RWPE2 (cell line): Measurements from ENCODE around the gene PSMD1.

Source experiments
- ATAC-seq: fragments of 200-7000 bp; cut with Tn5 transposase; 3 replicates; pipeline ENCODE4 v1.9.1; 2021; ENCODE audit warnings: low read depth
- DNase-seq: peaks from one replicate; pipeline ENCODE4 v3.0.0-alpha.2; 2020; ENCODE audit warnings: low spot score
- H3K27ac ChIP-seq: fragments of 450-650 bp; 2 replicates; pipeline ENCODE4 v1.5.1; 2017; ENCODE audit warnings: mild to moderate bottlenecking; ENCODE audit not compliant: poor library complexity, severe bottlenecking
- H3K27me3 ChIP-seq: fragments of 250-450 bp; sonication (Bioruptor Pico); 2 replicates; pipeline ENCODE4 v1.5.1; 2021; ENCODE audit warnings: mild to moderate bottlenecking, moderate library complexity; ENCODE audit not compliant: insufficient read depth, poor library complexity, severe bottlenecking
- H3K36me3 ChIP-seq: fragments of 250-450 bp; sonication (Bioruptor Pico); 2 replicates; pipeline ENCODE4 v1.5.1; 2020; ENCODE audit warnings: low read depth, mild to moderate bottlenecking, moderate library complexity
- H3K4me1 ChIP-seq: fragments of 250-450 bp; sonication (Bioruptor Pico); 2 replicates; pipeline ENCODE4 v1.5.1; 2021; ENCODE audit warnings: mild to moderate bottlenecking, moderate library complexity; ENCODE audit not compliant: insufficient read depth, poor library complexity, severe bottlenecking
- H3K4me3 ChIP-seq: fragments of 250-450 bp; sonication (Bioruptor Pico); 2 replicates; pipeline ENCODE4 v1.5.1; 2021; ENCODE audit warnings: mild to moderate bottlenecking, moderate library complexity; ENCODE audit not compliant: severe bottlenecking
- H3K9me3 ChIP-seq: fragments of 250-450 bp; sonication (Bioruptor Pico); 2 replicates; pipeline ENCODE4 v1.5.1; 2021; ENCODE audit warnings: mild to moderate bottlenecking, moderate library complexity; ENCODE audit not compliant: severe bottlenecking
- TF ChIP-seq, protein P1 (sequence below): fragments of 450-650 bp; IDR thresholded peaks from one replicate; pipeline ENCODE4 v1.5.1; 2017; ENCODE audit warnings: mild to moderate bottlenecking, moderate library complexity; ENCODE audit not compliant: poor library complexity, severe bottlenecking

The PSMD1 gene

DNA sequence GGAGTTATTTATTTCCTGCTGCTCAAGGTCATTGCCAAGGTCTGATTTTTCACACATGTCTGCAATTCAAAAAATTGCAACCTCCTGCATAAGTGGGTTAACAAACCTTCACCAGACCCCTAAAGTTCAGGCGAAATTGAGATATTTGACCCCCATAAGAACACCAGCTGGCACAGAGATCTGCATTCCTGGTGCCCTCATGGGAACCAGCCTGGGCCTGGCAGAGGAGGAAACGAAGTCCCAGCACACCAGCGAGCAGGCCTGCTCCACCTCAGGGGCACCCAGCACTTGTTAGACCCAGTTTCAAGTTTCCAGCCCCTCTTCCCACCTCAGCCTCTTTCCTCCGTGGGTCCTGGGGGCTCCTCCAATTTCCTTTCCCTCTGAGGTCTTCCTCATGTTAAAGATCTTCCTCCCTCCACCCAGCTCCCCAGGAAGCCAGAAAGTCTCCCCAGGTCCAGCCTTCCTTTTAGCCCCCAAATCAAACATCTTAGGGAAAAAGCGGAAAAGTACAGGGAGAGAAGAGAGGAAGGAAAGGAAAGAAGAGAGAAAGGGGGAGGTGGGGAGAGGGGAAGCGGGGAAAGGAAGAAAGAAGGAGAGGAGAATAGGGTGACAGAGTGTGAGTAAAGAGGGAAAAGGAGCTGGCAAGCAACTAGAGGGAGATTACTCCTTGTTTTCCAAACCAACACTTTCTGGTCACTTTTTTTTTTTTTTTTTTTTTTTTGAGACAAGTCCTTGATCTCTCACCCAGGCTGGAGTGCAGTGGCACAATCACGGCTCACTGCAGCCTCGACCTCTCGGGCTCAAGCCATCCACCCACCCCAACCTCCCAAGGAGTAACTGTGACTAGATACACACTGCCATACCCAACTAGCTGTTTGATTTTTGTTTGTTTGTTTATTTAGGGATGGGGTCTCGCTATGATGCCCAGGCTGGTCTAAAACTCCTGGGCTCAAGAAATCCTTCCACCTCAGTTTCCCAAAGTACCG, 23.2 kb upstream of the PSMD1 start:
- Histone ChIP-seq H3K27me3 (peaks cover 24% of the 10 kb centered on the region), H3K36me3 (no peaks in the 10 kb centered on the region), H3K27ac (no peak overlapping the region), H3K4me3 (no peak overlapping the region), H3K9me3 (no peaks in the 10 kb centered on the region), H3K4me1 (no peaks in the 10 kb centered on the region)
- DNase-seq, result no peak
- TF ChIP-seq, protein P1, sequence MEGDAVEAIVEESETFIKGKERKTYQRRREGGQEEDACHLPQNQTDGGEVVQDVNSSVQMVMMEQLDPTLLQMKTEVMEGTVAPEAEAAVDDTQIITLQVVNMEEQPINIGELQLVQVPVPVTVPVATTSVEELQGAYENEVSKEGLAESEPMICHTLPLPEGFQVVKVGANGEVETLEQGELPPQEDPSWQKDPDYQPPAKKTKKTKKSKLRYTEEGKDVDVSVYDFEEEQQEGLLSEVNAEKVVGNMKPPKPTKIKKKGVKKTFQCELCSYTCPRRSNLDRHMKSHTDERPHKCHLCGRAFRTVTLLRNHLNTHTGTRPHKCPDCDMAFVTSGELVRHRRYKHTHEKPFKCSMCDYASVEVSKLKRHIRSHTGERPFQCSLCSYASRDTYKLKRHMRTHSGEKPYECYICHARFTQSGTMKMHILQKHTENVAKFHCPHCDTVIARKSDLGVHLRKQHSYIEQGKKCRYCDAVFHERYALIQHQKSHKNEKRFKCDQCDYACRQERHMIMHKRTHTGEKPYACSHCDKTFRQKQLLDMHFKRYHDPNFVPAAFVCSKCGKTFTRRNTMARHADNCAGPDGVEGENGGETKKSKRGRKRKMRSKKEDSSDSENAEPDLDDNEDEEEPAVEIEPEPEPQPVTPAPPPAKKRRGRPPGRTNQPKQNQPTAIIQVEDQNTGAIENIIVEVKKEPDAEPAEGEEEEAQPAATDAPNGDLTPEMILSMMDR, result no peak
- ATAC-seq, result no peak

DNA sequence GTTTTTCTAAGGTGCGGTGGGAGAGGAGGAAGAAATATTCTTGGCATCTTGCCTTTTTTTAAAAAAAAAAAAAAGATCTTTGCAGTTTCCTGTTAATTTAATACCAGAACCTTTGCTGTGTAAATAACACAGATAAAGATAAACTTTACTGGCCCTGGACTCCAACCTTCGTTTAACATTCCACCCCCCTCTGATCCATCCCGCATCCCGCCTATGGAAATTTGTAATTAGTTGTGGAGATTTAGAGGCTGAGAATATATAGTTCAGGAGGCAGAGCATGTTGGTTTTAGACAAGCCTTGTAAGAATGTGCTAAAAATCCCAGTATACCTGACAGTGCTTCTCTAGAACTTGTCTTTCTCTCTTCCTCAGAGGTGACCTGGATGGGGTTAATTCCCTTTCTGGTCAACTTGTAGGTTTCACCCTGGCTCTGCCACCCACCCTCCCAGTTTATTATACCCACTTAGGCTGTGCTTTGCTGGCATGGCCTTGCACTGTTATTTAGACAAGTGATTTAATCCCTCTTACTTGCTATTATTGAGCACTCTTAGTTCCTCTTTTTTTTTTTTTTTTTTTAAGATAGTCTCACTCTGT, 22.3 kb upstream of the PSMD1 start:
- ATAC-seq (no peak), DNase-seq (no peak)
- TF ChIP-seq, protein P1, result no peak
- Histone ChIP-seq H3K4me3 (no peak overlapping the region), H3K36me3 (no peaks in the 10 kb centered on the region), H3K27me3 (peaks cover 28% of the 10 kb centered on the region), H3K27ac (no peak overlapping the region), H3K4me1 (no peaks in the 10 kb centered on the region), H3K9me3 (no peaks in the 10 kb centered on the region)

DNA sequence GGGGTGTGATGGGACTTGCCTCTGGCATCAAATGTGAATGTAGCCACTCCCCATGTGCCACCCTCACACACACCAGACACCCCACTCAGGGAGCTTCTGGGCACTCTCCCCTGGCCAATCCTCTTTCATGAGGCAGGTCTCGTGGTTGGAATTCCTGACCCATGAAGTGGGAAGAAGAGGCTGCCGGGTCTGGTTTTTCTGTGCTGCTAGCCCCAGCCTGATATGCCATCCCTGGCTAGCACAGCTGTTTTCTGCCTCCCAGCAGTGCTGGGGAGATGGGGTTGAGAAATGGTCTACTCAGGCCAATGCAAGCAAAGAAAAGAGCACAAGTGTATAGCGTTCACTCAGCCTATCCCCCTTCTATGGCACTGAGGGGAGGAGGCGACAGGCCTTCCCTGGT, 20.5 kb upstream of the PSMD1 start:
- Histone ChIP-seq H3K27ac (no peak overlapping the region), H3K4me1 (no peaks in the 10 kb centered on the region), H3K4me3 (no peak overlapping the region), H3K36me3 (no peaks in the 10 kb centered on the region), H3K27me3 (peaks cover 28% of the 10 kb centered on the region), H3K9me3 (no peaks in the 10 kb centered on the region)
- TF ChIP-seq, protein P1, result no peak
- ATAC-seq, result no peak
- no peak for DNase-seq

DNA sequence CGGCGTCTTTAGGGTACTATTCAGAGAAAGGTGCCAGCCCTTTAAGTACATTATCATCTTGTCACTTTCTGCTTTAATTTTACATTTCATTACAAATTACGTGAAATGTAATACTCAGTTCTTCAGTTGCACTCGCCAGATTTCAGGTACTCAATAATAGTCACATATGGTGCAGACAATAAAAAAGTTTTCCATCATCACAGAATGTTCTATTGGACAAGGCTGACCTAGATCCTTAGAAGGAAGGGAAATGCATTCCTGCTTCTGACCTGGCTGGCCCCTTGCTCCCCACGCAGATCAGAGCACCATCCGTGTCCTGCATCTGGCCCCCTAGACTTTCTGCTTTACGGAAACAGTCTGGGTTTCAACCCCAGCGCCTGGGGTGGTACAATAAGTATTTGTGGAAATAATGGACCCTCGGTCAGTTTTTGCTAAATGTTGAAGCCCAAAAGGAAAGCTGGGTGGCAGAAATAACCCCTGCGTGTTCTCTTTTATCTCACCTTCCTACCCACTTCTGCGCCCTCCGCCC, 20.0 kb upstream of the PSMD1 start:
- H3K27me3 ChIP-seq, result peaks cover 28% of the 10 kb centered on the region
- no peak overlapping the region for H3K27ac ChIP-seq
- ATAC-seq, result no peak
- no peak overlapping the region for H3K4me3 ChIP-seq
- no peak for DNase-seq
- H3K9me3 ChIP-seq, result no peaks in the 10 kb centered on the region
- H3K4me1 ChIP-seq, result no peaks in the 10 kb centered on the region
- TF ChIP-seq, protein P1, result no peak
- H3K36me3 ChIP-seq, result no peaks in the 10 kb centered on the region
